NCI-H2107 (cell line): ENCODE results near the gene ACAD9.

ENCODE experiments used
- DNase-seq: peaks from one replicate; lab custom pipeline; 2025; lab: John Stamatoyannopoulos, UW

ACAD9 gene

GRCh38 chr3:128935922-128936321 is 56.5 kb downstream of the ACAD9 start:
- no peak for DNase-seq

GRCh38 chr3:128936341-128936740 is 56.9 kb downstream of the ACAD9 start:
- no peak for DNase-seq

- no peak for DNase-seq
Measured at GRCh38 chr3:128940252-128940651, 60.8 kb downstream of the ACAD9 start.

- no peak for DNase-seq
Measured at GRCh38 chr3:128942161-128942952, 62.9 kb downstream of the ACAD9 start.

- no peak for DNase-seq
Measured at GRCh38 chr3:128945041-128945877, 65.8 kb downstream of the ACAD9 start.

- no peak for DNase-seq
Measured at GRCh38 chr3:128945878-128946175, 66.4 kb downstream of the ACAD9 start.

GRCh38 chr3:128946411-128946810 is 67.0 kb downstream of the ACAD9 start:
- DNase-seq, result no peak

GRCh38 chr3:128949158-128949557 is 69.7 kb downstream of the ACAD9 start:
- DNase-seq, result no peak

GRCh38 chr3:128950223-128950938 is 71.0 kb downstream of the ACAD9 start:
- DNase-seq, result peak; percentile 48

GRCh38 chr3:128956440-128956839 is 77.0 kb downstream of the ACAD9 start:
- DNase-seq, result no peak
